Colonic mucosa (tissue), 4 donors: ENCODE data around the gene LYRM7. TPM values are rescaled to one million over a fixed set of nuclear protein-coding genes. Genes with fewer than 3 reads are reported as not detected.

Experiments used
- DNase-seq: peaks from one replicate; pipeline ENCODE4 v3.0.0-alpha.2; 2020
- H3K27ac ChIP-seq: fragments of 200-600 bp; one replicate; pipeline ENCODE4 v1.8.0; 2021
- H3K27me3 ChIP-seq: fragments of 200-600 bp; one replicate; pipeline ENCODE4 v1.8.0; 2021
- H3K36me3 ChIP-seq: fragments of 200-600 bp; one replicate; pipeline ENCODE4 v1.8.0; 2021
- H3K4me1 ChIP-seq: fragments of 200-600 bp; one replicate; pipeline ENCODE4 v1.8.0; 2021; ENCODE audit warnings: mild to moderate bottlenecking
- H3K4me3 ChIP-seq: fragments of 200-600 bp; one replicate; pipeline ENCODE4 v1.8.0; 2021
- H3K9ac ChIP-seq, 2 donors: one replicate each; pipeline ENCODE4 v1.7.0; 2013; ENCODE audit warnings: control low read depth in 2 of 2, low read depth in 2 of 2, low read length in 2 of 2
- H3K9me3 ChIP-seq: fragments of 200-600 bp; one replicate; pipeline ENCODE4 v1.8.0; 2021
- CTCF ChIP-seq: fragments of 200-600 bp; IDR thresholded peaks from one replicate; pipeline ENCODE4 v1.8.0; 2022; ENCODE audit warnings: antibody characterized with exemption, mild to moderate bottlenecking
- intact Hi-C: fragments of 100-400 bp; cut with DNase I; formaldehyde crosslinking; loops from one replicate; pipeline ENCODE4 v1.14.1; 2022
- total RNA-seq, 2 donors: library from RNA; stranded (reverse); fragmentation: NEBNext Ultra II Directional in 1 of 2; extraction: Animal tissue kit (Norgen Biotek cat#: 25700) in 1 of 2; gene quantifications; one replicate each; pipeline ENCODE4 v1.2.1, GENCODE V29; 2021
- donor health status: healthy.
- donor health status: DM: no; HTN: no; CAD: no.
- donor health status: DM: no; HTN: no; CAD: no.

Gene LYRM7
- total RNA-seq, 2 donors from 2014 or later = 12.1 TPM

GRCh38 chr5:131228646-131229045 lies 57.9 kb downstream of the LYRM7 start:
- Histone ChIP-seq H3K36me3 (no peaks in the 10 kb centered on the region), H3K4me1 (peaks cover 5% of the 10 kb centered on the region), H3K27ac (no peak overlapping the region), H3K27me3 (no peaks in the 10 kb centered on the region), H3K9me3 (no peaks in the 10 kb centered on the region), H3K4me3 (no peak overlapping the region), H3K9ac (peak overlapping the region in 1 of 2 donors; percentile 34)
- intact Hi-C loops = no loop called here
- DNase-seq = no peak
- no peak for TF ChIP-seq CTCF

DNA sequence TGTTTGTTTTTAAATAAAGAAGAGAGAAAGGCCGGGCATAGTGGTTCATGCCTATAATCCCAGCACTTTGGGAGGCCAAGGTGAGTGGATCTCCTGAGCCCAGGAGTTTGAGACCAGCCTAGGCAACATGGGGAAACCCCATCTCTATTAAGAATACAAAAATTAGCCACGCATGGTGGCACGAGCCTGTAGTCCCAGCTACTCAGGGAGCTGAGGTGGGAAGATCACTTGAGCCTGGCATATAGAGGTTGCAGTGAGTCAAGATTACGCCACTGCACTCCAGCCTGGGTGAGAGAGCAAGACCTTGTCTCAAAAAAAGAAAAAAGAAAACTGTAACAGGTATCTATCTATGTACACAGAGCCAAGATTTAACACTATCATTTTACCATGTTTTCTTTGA lies 58.9 kb downstream of the LYRM7 start:
- Histone ChIP-seq H3K4me3 (no peak overlapping the region), H3K36me3 (no peaks in the 10 kb centered on the region), H3K27me3 (no peaks in the 10 kb centered on the region), H3K9me3 (no peaks in the 10 kb centered on the region), H3K9ac (no peak overlapping the region), H3K27ac (no peak overlapping the region), H3K4me1 (peaks cover 5% of the 10 kb centered on the region)
- no peak for DNase-seq
- TF ChIP-seq CTCF = no peak
- intact Hi-C loops = no loop called here

- intact Hi-C loops = no loop called here
- Histone ChIP-seq H3K27me3 (no peaks in the 10 kb centered on the region), H3K9me3 (no peaks in the 10 kb centered on the region), H3K36me3 (no peaks in the 10 kb centered on the region), H3K4me3 (no peak overlapping the region), H3K9ac (no peak overlapping the region), H3K4me1 (peaks cover 5% of the 10 kb centered on the region), H3K27ac (no peak overlapping the region)
- DNase-seq = no peak
- no peak for TF ChIP-seq CTCF
Observed at GRCh38 chr5:131230406-131230805, 59.7 kb downstream of the LYRM7 start.

GRCh38 chr5:131239686-131240085 lies 68.9 kb downstream of the LYRM7 start:
- intact Hi-C loops = no loop called here
- no peaks in the 10 kb centered on the region for H3K4me1 ChIP-seq
- H3K36me3 ChIP-seq = no peaks in the 10 kb centered on the region
- no peaks in the 10 kb centered on the region for H3K27me3 ChIP-seq
- H3K4me3 ChIP-seq = no peak overlapping the region
- no peak overlapping the region for H3K9ac ChIP-seq
- H3K27ac ChIP-seq = no peak overlapping the region
- DNase-seq = no peak
- H3K9me3 ChIP-seq = no peaks in the 10 kb centered on the region
- no peak for TF ChIP-seq CTCF

DNA sequence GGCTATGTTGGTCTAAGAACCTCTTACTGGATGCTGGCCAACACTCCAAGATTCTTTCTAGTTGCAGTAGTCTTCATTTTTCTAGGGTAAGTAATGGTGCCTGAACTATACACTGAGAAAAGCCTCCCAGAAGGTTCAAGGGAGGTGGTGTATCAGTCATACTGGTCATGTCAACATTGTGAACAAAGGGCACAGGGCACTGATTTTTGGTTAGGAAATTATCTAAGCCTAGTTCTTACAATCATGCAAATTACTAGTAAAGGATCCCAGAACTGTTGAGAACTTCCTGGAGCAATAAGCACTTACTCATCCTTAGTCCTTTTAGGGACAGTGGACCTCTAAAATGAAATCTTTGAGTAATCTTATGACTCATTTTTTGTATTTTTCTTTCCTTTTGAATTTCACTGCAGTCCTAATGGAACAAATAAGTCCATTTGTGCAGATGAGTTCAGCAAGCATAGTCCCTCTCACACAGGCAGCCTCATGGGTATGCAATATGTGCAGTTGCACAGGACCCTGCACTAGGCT lies 72.0 kb downstream of the LYRM7 start:
- H3K4me3 ChIP-seq = no peak overlapping the region
- TF ChIP-seq CTCF = no peak
- no peaks in the 10 kb centered on the region for H3K27me3 ChIP-seq
- intact Hi-C loops = no loop called here
- no peaks in the 10 kb centered on the region for H3K4me1 ChIP-seq
- peak; percentile 43 for DNase-seq
- no peaks in the 10 kb centered on the region for H3K36me3 ChIP-seq
- no peak overlapping the region for H3K9ac ChIP-seq
- H3K9me3 ChIP-seq = no peaks in the 10 kb centered on the region
- peak overlapping the region; percentile 31 for H3K27ac ChIP-seq
